WTC11 (cell line): ENCODE results near the gene NECTIN4. TPM values are rescaled to one million over a fixed set of nuclear protein-coding genes. Genes with fewer than 3 reads are reported as not detected.

Experiments
- ATAC-seq: fragments of 200-7000 bp; cut with Tn5 transposase; 2 replicates; pipeline ENCODE4 v1.10.0; 2021; ENCODE audit warnings: mild to moderate bottlenecking, moderate library complexity
- CTCF ChIA-PET: fragments of 300-600 bp; sonication (Branson Sonifier 250); formaldehyde crosslinking; loops from one replicate; lab custom pipeline; 2021; ENCODE audit warnings: antibody characterized with exemption; lab: Charles Lee
- POLR2A ChIA-PET: fragments of 350-600 bp; sonication (Branson Sonifier 250); formaldehyde crosslinking; loops from one replicate; lab custom pipeline; 2021; ENCODE audit warnings: antibody characterized with exemption; lab: Charles Lee
- DNase-seq: peaks from one replicate; pipeline ENCODE4 v3.0.0; 2021; ENCODE audit warnings: low spot score
- H3K27ac Mint-ChIP-seq: 2 replicates; pipeline ENCODE4 v1.8.0; 2021; ENCODE audit warnings: mixed read lengths
- H3K27me3 Mint-ChIP-seq: 2 replicates; pipeline ENCODE4 v1.8.0; 2021; ENCODE audit warnings: low read depth, mild to moderate bottlenecking, moderate library complexity, mixed read lengths
- H3K36me3 Mint-ChIP-seq: 2 replicates; pipeline ENCODE4 v1.8.0; 2021; ENCODE audit warnings: mixed read lengths
- H3K4me1 Mint-ChIP-seq: 2 replicates; pipeline ENCODE4 v1.8.0; 2022; ENCODE audit warnings: mixed read lengths
- H3K4me3 Mint-ChIP-seq: 2 replicates; pipeline ENCODE4 v1.8.0; 2021; ENCODE audit warnings: mild to moderate bottlenecking, moderate library complexity, mixed read lengths
- H3K9me3 Mint-ChIP-seq: 2 replicates; pipeline ENCODE4 v1.8.0; 2021; ENCODE audit warnings: mixed read lengths
- CREM ChIP-seq: sonication (generic); formaldehyde crosslinking; IDR thresholded peaks from 2 replicates; pipeline ENCODE4 v1.8.1; 2022; ENCODE audit warnings: mild to moderate bottlenecking, missing genetic modification reagents, moderate library complexity
- EMX1 ChIP-seq: fragments of 250-450 bp; sonication (Bioruptor Pico); IDR thresholded peaks from 2 replicates; pipeline ENCODE4 v1.8.0; 2021; ENCODE audit warnings: mild to moderate bottlenecking
- FOXK1 ChIP-seq: sonication (generic); formaldehyde crosslinking; IDR thresholded peaks from 2 replicates; pipeline ENCODE4 v1.8.0; 2022; ENCODE audit warnings: mild to moderate bottlenecking, moderate library complexity, missing genetic modification reagents
- FOXP4 ChIP-seq: sonication (generic); formaldehyde crosslinking; IDR thresholded peaks from 2 replicates; pipeline ENCODE4 v1.8.0; 2022; ENCODE audit warnings: mild to moderate bottlenecking, missing genetic modification reagents
- MLX ChIP-seq: sonication (generic); formaldehyde crosslinking; IDR thresholded peaks from 2 replicates; pipeline ENCODE4 v1.8.1; 2023; ENCODE audit warnings: mild to moderate bottlenecking, missing genetic modification reagents, moderate library complexity
- MXD4 ChIP-seq: fragments of 250-450 bp; sonication (Bioruptor Pico); IDR thresholded peaks from 2 replicates; pipeline ENCODE4 v1.8.0; 2021; ENCODE audit warnings: mild to moderate bottlenecking, moderate library complexity, borderline replicate concordance
- PRDM15 ChIP-seq: sonication (generic); formaldehyde crosslinking; IDR thresholded peaks from 2 replicates; pipeline ENCODE4 v1.8.0; 2022; ENCODE audit warnings: missing genetic modification reagents
- PREB ChIP-seq: sonication (generic); formaldehyde crosslinking; IDR thresholded peaks from 2 replicates; pipeline ENCODE4 v1.8.1; 2022; ENCODE audit warnings: mild to moderate bottlenecking, missing genetic modification reagents, moderate library complexity, borderline replicate concordance
- PRRX2 ChIP-seq: fragments of 250-450 bp; sonication (Bioruptor Pico); IDR thresholded peaks from 2 replicates; pipeline ENCODE4 v1.8.0; 2021; ENCODE audit warnings: mild to moderate bottlenecking
- RELA ChIP-seq: sonication (generic); formaldehyde crosslinking; IDR thresholded peaks from 2 replicates; pipeline ENCODE4 v1.8.1; 2022; ENCODE audit warnings: missing genetic modification reagents, mild to moderate bottlenecking, borderline replicate concordance
- SMAD3 ChIP-seq: sonication (generic); formaldehyde crosslinking; IDR thresholded peaks from 2 replicates; pipeline ENCODE4 v1.8.0; 2022; ENCODE audit warnings: missing genetic modification reagents, mild to moderate bottlenecking, borderline replicate concordance
- TEAD1 ChIP-seq: sonication (generic); formaldehyde crosslinking; IDR thresholded peaks from 2 replicates; pipeline ENCODE4 v1.8.0; 2022; ENCODE audit warnings: mild to moderate bottlenecking, missing genetic modification reagents
- ZNF121 ChIP-seq: sonication (generic); formaldehyde crosslinking; IDR thresholded peaks from 2 replicates; pipeline ENCODE4 v1.8.0; 2023; ENCODE audit warnings: missing genetic modification reagents
- ZNF138 ChIP-seq: sonication (generic); formaldehyde crosslinking; conservative IDR thresholded peaks from 2 replicates; pipeline ENCODE4 v1.8.1; 2022; ENCODE audit warnings: mild to moderate bottlenecking, moderate library complexity, missing genetic modification reagents
- ZNF416 ChIP-seq: fragments of 250-450 bp; sonication (Bioruptor Pico); IDR thresholded peaks from 2 replicates; pipeline ENCODE4 v1.9.0; 2021; ENCODE audit warnings: mild to moderate bottlenecking, inconsistent platforms
- ZNF423 ChIP-seq: fragments of 250-450 bp; sonication (Bioruptor Pico); IDR thresholded peaks from 2 replicates; pipeline ENCODE4 v2.1.2; 2022; ENCODE audit warnings: mild to moderate bottlenecking, moderate library complexity
- ZSCAN18 ChIP-seq: fragments of 250-450 bp; sonication (Bioruptor Pico); IDR thresholded peaks from 2 replicates; pipeline ENCODE4 v2.1.2; 2022; ENCODE audit warnings: mild to moderate bottlenecking, moderate library complexity
- total RNA-seq: library from RNA; stranded (reverse); gene quantifications from 3 replicates; pipeline ENCODE4 v1.2.3, GENCODE V29; 2021
- TF ChIP-seq, protein P1 (sequence below): sonication (generic); formaldehyde crosslinking; conservative IDR thresholded peaks from 2 replicates; pipeline ENCODE4 v1.8.1; 2022; ENCODE audit warnings: mild to moderate bottlenecking, missing genetic modification reagents
- TF ChIP-seq, protein P2 (sequence below): fragments of 250-450 bp; sonication (Bioruptor Pico); IDR thresholded peaks from 2 replicates; pipeline ENCODE4 v1.8.0; 2021; ENCODE audit warnings: mild to moderate bottlenecking
- TF ChIP-seq, protein P3 (sequence below): fragments of 200-600 bp; IDR thresholded peaks from 2 replicates; pipeline ENCODE4 v1.8.0; 2022; ENCODE audit warnings: antibody characterized with exemption
- TF ChIP-seq, protein P4 (sequence below): sonication (generic); formaldehyde crosslinking; IDR thresholded peaks from 2 replicates; pipeline ENCODE4 v1.8.1; 2022; ENCODE audit warnings: low read depth, mild to moderate bottlenecking, moderate library complexity, missing genetic modification reagents, borderline replicate concordance

NECTIN4 gene
- total RNA-seq, 1 experiment from 2014 or later = 1.7 TPM

DNA sequence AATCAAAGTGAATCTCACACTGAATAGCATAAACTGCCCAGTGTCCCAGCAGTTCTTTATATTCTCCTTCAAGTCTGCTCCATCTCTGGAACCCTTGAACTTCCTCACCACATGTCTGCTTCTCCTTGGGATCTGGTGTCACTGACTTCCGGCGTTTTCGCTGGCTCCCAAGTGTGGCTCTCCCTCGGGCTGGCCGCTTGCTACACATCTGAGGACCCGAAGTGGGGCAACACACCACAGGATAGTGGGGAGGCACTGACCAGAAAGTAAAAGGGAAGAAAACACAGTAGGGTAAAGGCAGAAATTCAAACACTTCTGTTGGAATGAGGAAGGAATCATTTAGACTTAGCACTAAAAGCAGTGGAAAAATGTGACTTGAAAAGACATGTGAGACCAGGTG is 33.6 kb upstream of the NECTIN4 start (continued):
- no peak for TF ChIP-seq MLX
- TF ChIP-seq ZNF416 (CRISPR knock-in tag) = no peak
- no peak for TF ChIP-seq MXD4
- no peak for TF ChIP-seq EMX1 (CRISPR knock-in tag)
- TF ChIP-seq CREM = no peak
- TF ChIP-seq ZNF423 (CRISPR knock-in tag) = no peak
- TF ChIP-seq, protein P1, sequence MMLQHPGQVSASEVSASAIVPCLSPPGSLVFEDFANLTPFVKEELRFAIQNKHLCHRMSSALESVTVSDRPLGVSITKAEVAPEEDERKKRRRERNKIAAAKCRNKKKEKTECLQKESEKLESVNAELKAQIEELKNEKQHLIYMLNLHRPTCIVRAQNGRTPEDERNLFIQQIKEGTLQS (CRISPR knock-in tag) = no peak
- TF ChIP-seq PRRX2 (CRISPR knock-in tag) = no peak
- no peak for TF ChIP-seq ZNF121 (CRISPR knock-in tag)
- TF ChIP-seq, protein P2, sequence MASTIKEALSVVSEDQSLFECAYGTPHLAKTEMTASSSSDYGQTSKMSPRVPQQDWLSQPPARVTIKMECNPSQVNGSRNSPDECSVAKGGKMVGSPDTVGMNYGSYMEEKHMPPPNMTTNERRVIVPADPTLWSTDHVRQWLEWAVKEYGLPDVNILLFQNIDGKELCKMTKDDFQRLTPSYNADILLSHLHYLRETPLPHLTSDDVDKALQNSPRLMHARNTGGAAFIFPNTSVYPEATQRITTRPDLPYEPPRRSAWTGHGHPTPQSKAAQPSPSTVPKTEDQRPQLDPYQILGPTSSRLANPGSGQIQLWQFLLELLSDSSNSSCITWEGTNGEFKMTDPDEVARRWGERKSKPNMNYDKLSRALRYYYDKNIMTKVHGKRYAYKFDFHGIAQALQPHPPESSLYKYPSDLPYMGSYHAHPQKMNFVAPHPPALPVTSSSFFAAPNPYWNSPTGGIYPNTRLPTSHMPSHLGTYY = no peak
- no peak for TF ChIP-seq PRDM15 (CRISPR knock-in tag)

DNA sequence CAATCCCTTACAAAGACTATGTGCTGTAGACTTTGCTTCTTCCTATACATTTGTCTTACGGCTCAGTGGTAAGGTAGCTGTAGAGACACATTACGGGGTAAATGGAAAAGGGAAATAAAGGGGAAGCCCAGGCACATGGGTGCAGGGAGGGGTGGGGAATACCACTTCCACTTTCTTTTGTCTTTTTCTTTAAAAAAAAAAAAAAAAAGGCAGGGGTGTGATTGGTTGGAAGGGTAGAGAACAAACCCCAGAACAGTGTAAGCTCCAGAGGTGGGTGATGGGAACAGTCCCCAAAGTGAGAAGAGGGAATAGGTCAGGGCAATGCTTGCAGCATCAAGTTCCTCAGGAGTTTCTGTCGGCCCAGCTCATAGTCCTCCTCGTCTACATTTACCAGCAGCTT is 32.5 kb upstream of the NECTIN4 start:
- ChIA-PET POLR2A (interaction anchor here (1.0 to 1.8 kb wide), 3 partner anchors 10 to 101 kb away, joined by 3 to 5 read pairs (median 4); partner anchors contain the start of gene F11R), CTCF (no interaction called here)
- H3K9me3 Mint-ChIP-seq = no peaks in the 10 kb centered on the region
- no peak overlapping the region for H3K27ac Mint-ChIP-seq
- ATAC-seq (no peak), DNase-seq (no peak)
- no peaks in the 10 kb centered on the region for H3K27me3 Mint-ChIP-seq
- H3K36me3 Mint-ChIP-seq = peaks cover 59% of the 10 kb centered on the region
- H3K4me1 Mint-ChIP-seq = peaks cover 20% of the 10 kb centered on the region
- no peak overlapping the region for H3K4me3 Mint-ChIP-seq
- TF ChIP-seq PREB (CRISPR knock-in tag) = no peak
- TF ChIP-seq, protein P3, sequence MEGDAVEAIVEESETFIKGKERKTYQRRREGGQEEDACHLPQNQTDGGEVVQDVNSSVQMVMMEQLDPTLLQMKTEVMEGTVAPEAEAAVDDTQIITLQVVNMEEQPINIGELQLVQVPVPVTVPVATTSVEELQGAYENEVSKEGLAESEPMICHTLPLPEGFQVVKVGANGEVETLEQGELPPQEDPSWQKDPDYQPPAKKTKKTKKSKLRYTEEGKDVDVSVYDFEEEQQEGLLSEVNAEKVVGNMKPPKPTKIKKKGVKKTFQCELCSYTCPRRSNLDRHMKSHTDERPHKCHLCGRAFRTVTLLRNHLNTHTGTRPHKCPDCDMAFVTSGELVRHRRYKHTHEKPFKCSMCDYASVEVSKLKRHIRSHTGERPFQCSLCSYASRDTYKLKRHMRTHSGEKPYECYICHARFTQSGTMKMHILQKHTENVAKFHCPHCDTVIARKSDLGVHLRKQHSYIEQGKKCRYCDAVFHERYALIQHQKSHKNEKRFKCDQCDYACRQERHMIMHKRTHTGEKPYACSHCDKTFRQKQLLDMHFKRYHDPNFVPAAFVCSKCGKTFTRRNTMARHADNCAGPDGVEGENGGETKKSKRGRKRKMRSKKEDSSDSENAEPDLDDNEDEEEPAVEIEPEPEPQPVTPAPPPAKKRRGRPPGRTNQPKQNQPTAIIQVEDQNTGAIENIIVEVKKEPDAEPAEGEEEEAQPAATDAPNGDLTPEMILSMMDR = no peak
- no peak for TF ChIP-seq RELA (CRISPR knock-in tag)
- TF ChIP-seq, protein P4, sequence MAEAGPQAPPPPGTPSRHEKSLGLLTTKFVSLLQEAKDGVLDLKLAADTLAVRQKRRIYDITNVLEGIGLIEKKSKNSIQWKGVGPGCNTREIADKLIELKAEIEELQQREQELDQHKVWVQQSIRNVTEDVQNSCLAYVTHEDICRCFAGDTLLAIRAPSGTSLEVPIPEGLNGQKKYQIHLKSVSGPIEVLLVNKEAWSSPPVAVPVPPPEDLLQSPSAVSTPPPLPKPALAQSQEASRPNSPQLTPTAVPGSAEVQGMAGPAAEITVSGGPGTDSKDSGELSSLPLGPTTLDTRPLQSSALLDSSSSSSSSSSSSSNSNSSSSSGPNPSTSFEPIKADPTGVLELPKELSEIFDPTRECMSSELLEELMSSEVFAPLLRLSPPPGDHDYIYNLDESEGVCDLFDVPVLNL = no peak
- no peak for TF ChIP-seq FOXP4
- no peak for TF ChIP-seq TEAD1 (CRISPR knock-in tag)
- TF ChIP-seq MLX = no peak
- TF ChIP-seq ZNF138 = no peak
- no peak for TF ChIP-seq ZSCAN18
- no peak for TF ChIP-seq SMAD3 (CRISPR knock-in tag)
- TF ChIP-seq FOXK1 (CRISPR knock-in tag) = no peak
